ENCODE results near the gene PAK1.

Gene PAK1

GRCh38 chr11:77416357-77416756 lies 57.5 kb downstream of the PAK1 start:
- Histone ChIP-seq H2BK5ac (ENCODE audit: low read length) (no peak overlapping the region), H2BK12ac (ENCODE audit: low read length) (no peak overlapping the region), H3K9me3 (replicated peaks in 1 of 2; ENCODE audit: control insufficient read depth in 2 of 2, insufficient read depth in 1 of 2, low read depth in 1 of 2, low read length in 2 of 2) (no peaks in the 10 kb centered on the region), H2BK15ac (ENCODE audit: low read length) (no peak overlapping the region), H2BK120ac (ENCODE audit: low read depth, low read length) (no peak overlapping the region), H2AFZ (ENCODE audit: low read length) (no peak overlapping the region), H3K9ac (ENCODE audit: low read depth, low read length, poor library complexity) (no peak overlapping the region), H3K14ac (ENCODE audit: low read length) (no peak overlapping the region), H3K4ac (ENCODE audit: low read length) (no peak overlapping the region), H3K36me3 (replicated peaks in 1 of 2; ENCODE audit: control insufficient read depth in 2 of 2, insufficient read depth in 2 of 2, low read length in 2 of 2) (no peaks in the 10 kb centered on the region), H3K4me1 (ENCODE audit: control insufficient read depth in 2 of 2, insufficient read depth in 1 of 2, low read depth in 1 of 2, low read length in 2 of 2) (peaks cover 4 to 10% of the 10 kb centered on the region in 2 donors), H3K4me3 (ENCODE audit: low read length in 2 of 2) (no peak overlapping the region), H4K8ac (ENCODE audit: low read depth, low read length) (no peak overlapping the region), H3K18ac (ENCODE audit: low read length) (no peak overlapping the region), H4K91ac (ENCODE audit: low read depth, low read length, poor library complexity) (no peak overlapping the region), H2AK5ac (ENCODE audit: low read depth, low read length) (no peak overlapping the region), H3K4me2 (ENCODE audit: insufficient read depth, low read length, poor library complexity, severe bottlenecking) (no peak overlapping the region), H3K27ac (replicated peaks; ENCODE audit: low read length) (no peak overlapping the region), H3K23ac (ENCODE audit: low read depth, low read length, poor library complexity) (no peak overlapping the region), H3K27me3 (ENCODE audit: control insufficient read depth in 3 of 3, insufficient read depth in 3 of 3, low read depth in 1 of 3, low read length in 3 of 3) (no peaks in the 10 kb centered on the region), H3K79me1 (ENCODE audit: low read depth, low read length) (no peaks in the 10 kb centered on the region)
- no CpG with 5 or more reads among the region's 3 CpGs for WGBS, 2 donors (ENCODE audit: extremely low coverage in 2 of 2, insufficient read length in 2 of 2, insufficient replicate concordance in 1 of 2)
- DNase-seq (ENCODE audit: low spot score) = no peak

- Histone ChIP-seq H3K4me1 (ENCODE audit: control insufficient read depth in 2 of 2, insufficient read depth in 1 of 2, low read depth in 1 of 2, low read length in 2 of 2) (peaks cover 8 to 13% of the 10 kb centered on the region in 2 donors), H4K8ac (ENCODE audit: low read depth, low read length) (no peak overlapping the region), H3K9me3 (replicated peaks in 1 of 2; ENCODE audit: control insufficient read depth in 2 of 2, insufficient read depth in 1 of 2, low read depth in 1 of 2, low read length in 2 of 2) (no peaks in the 10 kb centered on the region), H3K9ac (ENCODE audit: low read depth, low read length, poor library complexity) (no peak overlapping the region), H3K36me3 (replicated peaks in 1 of 2; ENCODE audit: control insufficient read depth in 2 of 2, insufficient read depth in 2 of 2, low read length in 2 of 2) (no peaks in the 10 kb centered on the region), H3K14ac (ENCODE audit: low read length) (no peak overlapping the region), H2BK120ac (ENCODE audit: low read depth, low read length) (no peak overlapping the region), H3K23ac (ENCODE audit: low read depth, low read length, poor library complexity) (no peak overlapping the region), H3K79me1 (ENCODE audit: low read depth, low read length) (no peaks in the 10 kb centered on the region), H3K27ac (replicated peaks; ENCODE audit: low read length) (no peak overlapping the region), H3K4ac (ENCODE audit: low read length) (no peak overlapping the region), H3K4me3 (ENCODE audit: low read length in 2 of 2) (no peak overlapping the region), H2BK15ac (ENCODE audit: low read length) (no peak overlapping the region), H3K27me3 (ENCODE audit: control insufficient read depth in 3 of 3, insufficient read depth in 3 of 3, low read depth in 1 of 3, low read length in 3 of 3) (no peaks in the 10 kb centered on the region), H4K91ac (ENCODE audit: low read depth, low read length, poor library complexity) (no peak overlapping the region), H3K4me2 (ENCODE audit: insufficient read depth, low read length, poor library complexity, severe bottlenecking) (no peak overlapping the region), H2BK5ac (ENCODE audit: low read length) (no peak overlapping the region), H2AFZ (ENCODE audit: low read length) (no peak overlapping the region), H2AK5ac (ENCODE audit: low read depth, low read length) (no peak overlapping the region), H2BK12ac (ENCODE audit: low read length) (no peak overlapping the region), H3K18ac (ENCODE audit: low read length) (no peak overlapping the region)
- DNase-seq (ENCODE audit: low spot score) = no peak
- WGBS, 2 donors (ENCODE audit: extremely low coverage in 2 of 2, insufficient read length in 2 of 2, insufficient replicate concordance in 1 of 2) = no CpG with 5 or more reads among the region's 3 CpGs
Measured at GRCh38 chr11:77413850-77414460, 59.9 kb downstream of the PAK1 start.

DNA sequence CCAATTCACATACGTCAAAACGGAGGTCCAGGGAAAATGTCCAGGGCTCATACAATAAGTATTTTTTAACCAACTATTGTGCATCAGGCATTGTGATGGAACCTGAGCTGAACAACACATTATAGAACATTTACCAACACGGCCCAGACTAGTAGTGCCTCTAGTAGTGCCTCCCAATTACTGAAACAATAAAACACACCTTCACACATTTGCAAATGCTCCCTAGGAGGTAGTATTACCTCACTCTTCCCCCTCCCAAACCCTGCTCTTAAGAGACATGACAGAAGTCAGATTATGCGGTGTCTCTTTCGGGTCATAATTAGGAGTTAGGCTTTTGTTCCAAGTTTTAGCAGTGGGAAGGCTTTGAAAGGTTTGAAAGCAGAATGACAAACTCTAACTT lies 61.1 kb downstream of the PAK1 start:
- Histone ChIP-seq H2BK120ac (ENCODE audit: low read depth, low read length) (no peak overlapping the region), H3K4me1 (ENCODE audit: control insufficient read depth in 2 of 2, insufficient read depth in 1 of 2, low read depth in 1 of 2, low read length in 2 of 2) (peaks cover 8 to 13% of the 10 kb centered on the region in 2 donors), H2BK5ac (ENCODE audit: low read length) (no peak overlapping the region), H2AK5ac (ENCODE audit: low read depth, low read length) (no peak overlapping the region), H3K23ac (ENCODE audit: low read depth, low read length, poor library complexity) (no peak overlapping the region), H3K36me3 (replicated peaks in 1 of 2; ENCODE audit: control insufficient read depth in 2 of 2, insufficient read depth in 2 of 2, low read length in 2 of 2) (no peaks in the 10 kb centered on the region), H3K18ac (ENCODE audit: low read length) (no peak overlapping the region), H2AFZ (ENCODE audit: low read length) (no peak overlapping the region), H3K4me2 (ENCODE audit: insufficient read depth, low read length, poor library complexity, severe bottlenecking) (no peak overlapping the region), H3K4ac (ENCODE audit: low read length) (no peak overlapping the region), H3K9ac (ENCODE audit: low read depth, low read length, poor library complexity) (no peak overlapping the region), H3K79me1 (ENCODE audit: low read depth, low read length) (no peaks in the 10 kb centered on the region), H3K9me3 (replicated peaks in 1 of 2; ENCODE audit: control insufficient read depth in 2 of 2, insufficient read depth in 1 of 2, low read depth in 1 of 2, low read length in 2 of 2) (no peaks in the 10 kb centered on the region), H3K14ac (ENCODE audit: low read length) (no peak overlapping the region), H2BK12ac (ENCODE audit: low read length) (no peak overlapping the region), H3K27me3 (ENCODE audit: control insufficient read depth in 3 of 3, insufficient read depth in 3 of 3, low read depth in 1 of 3, low read length in 3 of 3) (no peaks in the 10 kb centered on the region), H4K91ac (ENCODE audit: low read depth, low read length, poor library complexity) (no peak overlapping the region), H3K4me3 (ENCODE audit: low read length in 2 of 2) (no peak overlapping the region), H4K8ac (ENCODE audit: low read depth, low read length) (no peak overlapping the region), H2BK15ac (ENCODE audit: low read length) (no peak overlapping the region), H3K27ac (replicated peaks; ENCODE audit: low read length) (no peak overlapping the region)
- WGBS, 2 donors (ENCODE audit: extremely low coverage in 2 of 2, insufficient read length in 2 of 2, insufficient replicate concordance in 1 of 2) = no CpG with 5 or more reads among the region's 5 CpGs
- no peak for DNase-seq (ENCODE audit: low spot score)

DNA sequence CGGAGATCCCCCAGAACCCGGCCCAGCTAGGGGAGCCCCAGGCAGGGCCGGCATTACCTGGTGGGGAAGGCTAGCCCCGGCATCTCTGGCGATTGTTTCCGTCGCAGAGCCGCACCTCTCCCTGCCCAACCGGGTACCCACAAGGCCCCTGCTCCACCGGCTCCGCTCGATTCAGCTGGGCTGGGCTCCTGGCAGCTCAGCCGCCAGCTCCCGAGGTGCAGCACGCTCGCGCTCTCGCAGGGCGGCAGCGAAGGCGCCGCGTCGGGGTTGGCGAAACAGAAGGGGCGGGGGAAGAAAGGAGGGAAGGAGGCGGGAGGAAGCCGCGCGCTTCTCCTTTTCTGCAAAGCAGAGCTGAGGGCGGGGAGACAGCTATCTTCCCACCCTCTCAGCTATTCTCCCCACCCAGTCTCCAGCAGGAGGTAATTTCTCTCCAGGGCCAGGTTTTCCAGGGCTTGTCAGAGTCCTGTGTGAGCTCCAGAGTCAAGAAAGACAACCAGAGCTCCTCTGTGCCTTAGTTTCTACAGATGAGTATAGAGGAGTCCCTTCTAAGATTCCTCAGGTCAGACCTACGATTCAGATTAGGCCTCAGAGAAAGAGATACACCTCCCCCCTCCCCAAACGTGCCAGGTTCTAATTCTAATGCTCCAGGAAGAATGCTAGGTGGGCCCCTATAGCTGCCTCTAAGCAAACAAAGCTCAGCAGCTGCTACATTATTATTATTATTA lies 62.0 kb downstream of the PAK1 start:
- no peak overlapping the region for H4K8ac ChIP-seq (ENCODE audit: low read depth, low read length)
- no peak overlapping the region for H3K4ac ChIP-seq (ENCODE audit: low read length)
- H4K91ac ChIP-seq (ENCODE audit: low read depth, low read length, poor library complexity) = no peak overlapping the region
- no peak overlapping the region for H3K27ac ChIP-seq (replicated peaks; ENCODE audit: low read length)
- no peak overlapping the region for H2AK5ac ChIP-seq (ENCODE audit: low read depth, low read length)
- H2BK5ac ChIP-seq (ENCODE audit: low read length) = no peak overlapping the region
- no CpG with 5 or more reads among the region's 33 CpGs for WGBS, 2 donors (ENCODE audit: extremely low coverage in 2 of 2, insufficient read length in 2 of 2, insufficient replicate concordance in 1 of 2)
- no peaks in the 10 kb centered on the region for H3K79me1 ChIP-seq (ENCODE audit: low read depth, low read length)
- H3K4me3 ChIP-seq (ENCODE audit: low read length in 2 of 2) = peak overlapping the region; percentile 59 to 73
- peak overlapping the region; percentile 86 for H2AFZ ChIP-seq (ENCODE audit: low read length)
- no peak overlapping the region for H2BK120ac ChIP-seq (ENCODE audit: low read depth, low read length)
- peak overlapping the region; percentile 78 for H3K9ac ChIP-seq (ENCODE audit: low read depth, low read length, poor library complexity)
- no peaks in the 10 kb centered on the region for H3K27me3 ChIP-seq (ENCODE audit: control insufficient read depth in 3 of 3, insufficient read depth in 3 of 3, low read depth in 1 of 3, low read length in 3 of 3)
- H3K36me3 ChIP-seq (replicated peaks in 1 of 2; ENCODE audit: control insufficient read depth in 2 of 2, insufficient read depth in 2 of 2, low read length in 2 of 2) = no peaks in the 10 kb centered on the region
- H2BK15ac ChIP-seq (ENCODE audit: low read length) = no peak overlapping the region
- peak overlapping the region; percentile 68 for H3K4me2 ChIP-seq (ENCODE audit: insufficient read depth, low read length, poor library complexity, severe bottlenecking)
- H3K14ac ChIP-seq (ENCODE audit: low read length) = no peak overlapping the region
- no peaks in the 10 kb centered on the region for H3K9me3 ChIP-seq (replicated peaks in 1 of 2; ENCODE audit: control insufficient read depth in 2 of 2, insufficient read depth in 1 of 2, low read depth in 1 of 2, low read length in 2 of 2)
- H3K18ac ChIP-seq (ENCODE audit: low read length) = peak overlapping the region; percentile 96
- H3K23ac ChIP-seq (ENCODE audit: low read depth, low read length, poor library complexity) = no peak overlapping the region
- peak; percentile 68 for DNase-seq (ENCODE audit: low spot score)
- peaks cover 8 to 13% of the 10 kb centered on the region in 2 donors for H3K4me1 ChIP-seq (ENCODE audit: control insufficient read depth in 2 of 2, insufficient read depth in 1 of 2, low read depth in 1 of 2, low read length in 2 of 2)
- no peak overlapping the region for H2BK12ac ChIP-seq (ENCODE audit: low read length)

Data from neuronal stem cell (in vitro differentiated cells).